Measurements from ENCODE around the gene ADRA1B.

- TF ChIP-seq SUZ12 (IDR thresholded peaks at IDR 0.05; ENCODE audit: extremely low read depth, insufficient read depth, insufficient read length), result no peak
- TF ChIP-seq ZNF274 (IDR thresholded peaks at IDR 0.05; ENCODE audit: low read depth, low read length), result no peak
These were observed 12.9 kb downstream of the ADRA1B start for GRCh38 chr5:159929176-159929575.
